Omental fat pad (tissue), 4 donors: Measurements from ENCODE around the gene CHI3L2. TPM values are rescaled to one million over a fixed set of nuclear protein-coding genes. Genes with fewer than 3 reads are reported as not detected.

ENCODE experiments used
- ATAC-seq: fragments of 150-250 bp; one replicate; pipeline ENCODE4 v1.9.1; 2016; ENCODE audit warnings: mild to moderate bottlenecking, moderate library complexity; ENCODE audit not compliant: low FRiP score
- DNase-seq: peaks from one replicate; pipeline ENCODE4 v3.0.0-alpha.2; 2019; ENCODE audit warnings: low spot score
- total RNA-seq, 4 donors: library from RNA; depleted of rRNA; stranded (reverse); fragments of >200 nt; gene quantifications; one replicate each; pipeline ENCODE4 v1.1.0, GENCODE V29; 2016
- TF ChIP-seq, protein P1 (sequence below), 3 donors: fragments of 450-650 bp; IDR thresholded peaks; one replicate each; pipeline ENCODE4 v1.5.1; 2016 to 2017; ENCODE audit warnings: antibody characterized with exemption in 3 of 3, mild to moderate bottlenecking in 3 of 3, moderate library complexity in 2 of 3

CHI3L2 gene
- total RNA-seq, 4 donors from 2014 or later: 1.2 to 28.5 (median 6.1) TPM

DNA sequence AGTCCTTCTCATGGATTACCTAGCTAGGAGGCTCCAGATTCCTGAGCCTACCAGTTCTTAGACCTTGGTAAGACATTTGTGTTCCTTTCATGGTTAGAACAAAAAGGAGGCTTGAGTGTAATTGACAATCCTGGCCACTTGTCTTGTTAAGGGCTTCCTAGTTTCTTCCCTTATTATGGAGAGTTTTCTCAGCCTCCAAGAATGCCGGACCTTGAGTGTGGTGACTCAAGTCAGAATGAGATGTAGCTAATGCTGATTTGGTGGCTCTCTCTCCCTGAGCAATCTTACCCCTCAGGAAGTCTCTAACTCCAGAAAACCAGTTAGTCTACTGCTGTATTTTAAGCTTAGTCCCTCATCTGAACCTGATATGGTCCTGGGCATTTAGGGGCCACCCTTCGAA is 14.3 kb downstream of the CHI3L2 start:
- TF ChIP-seq, protein P1, sequence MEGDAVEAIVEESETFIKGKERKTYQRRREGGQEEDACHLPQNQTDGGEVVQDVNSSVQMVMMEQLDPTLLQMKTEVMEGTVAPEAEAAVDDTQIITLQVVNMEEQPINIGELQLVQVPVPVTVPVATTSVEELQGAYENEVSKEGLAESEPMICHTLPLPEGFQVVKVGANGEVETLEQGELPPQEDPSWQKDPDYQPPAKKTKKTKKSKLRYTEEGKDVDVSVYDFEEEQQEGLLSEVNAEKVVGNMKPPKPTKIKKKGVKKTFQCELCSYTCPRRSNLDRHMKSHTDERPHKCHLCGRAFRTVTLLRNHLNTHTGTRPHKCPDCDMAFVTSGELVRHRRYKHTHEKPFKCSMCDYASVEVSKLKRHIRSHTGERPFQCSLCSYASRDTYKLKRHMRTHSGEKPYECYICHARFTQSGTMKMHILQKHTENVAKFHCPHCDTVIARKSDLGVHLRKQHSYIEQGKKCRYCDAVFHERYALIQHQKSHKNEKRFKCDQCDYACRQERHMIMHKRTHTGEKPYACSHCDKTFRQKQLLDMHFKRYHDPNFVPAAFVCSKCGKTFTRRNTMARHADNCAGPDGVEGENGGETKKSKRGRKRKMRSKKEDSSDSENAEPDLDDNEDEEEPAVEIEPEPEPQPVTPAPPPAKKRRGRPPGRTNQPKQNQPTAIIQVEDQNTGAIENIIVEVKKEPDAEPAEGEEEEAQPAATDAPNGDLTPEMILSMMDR (IDR thresholded peaks at IDR 0.05): no peak
- ATAC-seq (no peak), DNase-seq (no peak)

GRCh38 chr1:111242805-111243523 is 15.5 kb downstream of the CHI3L2 start:
- no peak for DNase-seq
- TF ChIP-seq, protein P1 (IDR thresholded peaks at IDR 0.05): no peak
- ATAC-seq: no peak

DNA sequence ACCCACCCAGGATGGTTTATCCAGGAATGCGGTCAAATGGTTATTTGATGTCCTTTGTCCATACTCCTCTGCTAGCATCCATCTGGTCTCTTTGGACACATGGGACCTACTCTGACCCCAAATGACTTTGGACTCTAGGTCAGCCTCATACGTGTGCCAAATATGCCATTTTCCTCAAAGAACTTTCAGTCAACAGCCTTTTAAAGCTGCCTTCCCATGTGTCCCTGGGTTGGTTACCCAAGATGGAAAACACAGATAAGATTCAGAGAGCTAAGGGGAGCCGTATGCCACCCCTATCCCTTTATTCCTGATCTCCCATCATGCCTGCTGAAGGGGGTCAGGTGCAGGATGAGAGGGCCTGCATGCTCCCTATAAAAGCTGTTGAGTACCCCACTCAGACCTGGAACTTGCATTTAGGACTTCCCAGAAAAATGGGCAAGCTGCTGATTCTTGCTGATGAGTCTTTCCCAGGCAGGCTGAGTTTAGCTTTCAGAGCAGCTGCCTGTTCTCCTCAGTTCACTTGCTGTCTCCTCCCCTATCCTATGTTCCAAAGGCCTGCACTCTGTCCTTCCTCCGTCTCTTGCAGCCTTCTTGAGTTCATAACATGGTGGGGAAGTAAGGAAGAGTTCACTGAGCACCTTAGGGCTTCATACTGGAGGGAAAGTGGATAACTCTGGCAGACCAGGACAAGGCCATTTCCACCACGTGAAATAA is 19.8 kb downstream of the CHI3L2 start:
- DNase-seq (no peak), ATAC-seq (no peak)
- TF ChIP-seq, protein P1 (IDR thresholded peaks at IDR 0.05): no peak

DNA sequence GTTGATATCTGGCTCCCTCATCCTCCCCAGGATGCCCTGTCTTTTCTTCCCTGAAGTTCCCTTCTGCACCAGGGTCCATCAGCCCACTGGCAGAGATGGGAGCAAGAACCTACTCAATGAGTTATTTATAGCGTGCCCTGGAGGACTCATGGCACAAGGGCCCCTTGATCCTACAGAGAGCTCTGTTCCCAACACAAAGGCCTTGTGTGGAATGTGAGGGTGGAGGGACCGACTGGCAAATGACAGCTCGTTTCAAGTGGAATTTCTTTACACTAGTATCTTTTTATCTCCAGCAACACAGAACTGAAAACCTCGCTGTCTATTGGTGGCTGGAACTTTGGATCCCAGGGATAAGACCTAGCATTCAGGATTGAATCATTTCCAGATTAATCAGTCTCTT is 22.4 kb downstream of the CHI3L2 start:
- no peak for ATAC-seq
- TF ChIP-seq, protein P1 (IDR thresholded peaks at IDR 0.05): no peak

GRCh38 chr1:111251570-111251969 is 24.1 kb downstream of the CHI3L2 start:
- DNase-seq: no peak
- TF ChIP-seq, protein P1 (IDR thresholded peaks at IDR 0.05): no peak
- ATAC-seq: no peak

More for the DNA sequence above, 22.4 kb downstream of the CHI3L2 start:
- DNase-seq: no peak

DNA sequence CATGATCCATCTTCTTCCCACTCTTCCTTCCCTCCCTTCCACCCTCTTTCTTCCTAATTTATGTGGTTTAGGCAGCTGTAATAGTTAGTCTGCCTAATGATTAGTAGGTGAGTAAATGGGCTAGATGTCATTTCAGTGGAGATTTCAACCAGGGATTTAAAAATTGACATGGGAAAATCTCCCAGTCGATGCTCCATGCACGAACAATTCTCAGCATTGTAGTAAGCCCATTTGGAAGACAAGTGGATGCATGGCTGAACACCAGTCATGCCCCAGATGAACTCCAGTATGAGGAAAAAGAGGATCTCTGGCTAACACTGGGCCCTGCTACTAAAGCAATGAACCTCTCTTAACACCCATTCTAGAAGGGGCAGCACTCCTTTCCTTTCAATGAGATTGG is 25.3 kb downstream of the CHI3L2 start:
- DNase-seq (no peak), ATAC-seq (no peak)
- TF ChIP-seq, protein P1 (IDR thresholded peaks at IDR 0.05): no peak

GRCh38 chr1:111253876-111254275 is 26.4 kb downstream of the CHI3L2 start:
- TF ChIP-seq, protein P1 (IDR thresholded peaks at IDR 0.05): no peak
- DNase-seq (no peak), ATAC-seq (no peak)
